SK-N-SH (cell line): ENCODE results near the gene GSC2. TPM values are rescaled to one million over a fixed set of nuclear protein-coding genes. Genes with fewer than 3 reads are reported as not detected.

Experiments
- CTCF ChIA-PET: fragments of 300-600, 350-600 bp; formaldehyde crosslinking; extraction: SDS; loops from one replicate; lab custom pipeline; 2021; lab: Yijun Ruan, JAX
- POLR2A ChIA-PET: fragments of 350-600 bp; sonication (Branson Sonifier 250); formaldehyde crosslinking; extraction: SDS; loops from one replicate; lab custom pipeline; 2020; ENCODE audit warnings: antibody characterized with exemption, inconsistent platforms; lab: Yijun Ruan, JAX
- DNase-seq: peaks from one replicate; pipeline ENCODE4 v3.0.0; 2012
- H2AFZ ChIP-seq: fragments of 200-600 bp; sonication (generic); 2 replicates; pipeline ENCODE4 v1.8.1; 2016; ENCODE audit warnings: antibody characterized with exemption, mild to moderate bottlenecking, low read depth
- H3F3A ChIP-seq: fragments of 200-600 bp; sonication (generic); replicated peaks from 2 replicates; pipeline ENCODE3; 2016; ENCODE audit warnings: antibody characterized with exemption, mild to moderate bottlenecking; ENCODE audit not compliant: insufficient read depth
- H3K27ac ChIP-seq, 2 experiments: fragments of 200-500 bp in 1 of 2; fragments of 200-600 bp in 1 of 2; sonication (Bioruptor generic) in 1 of 2; sonication (generic), shearing (Covaris generic) in 1 of 2; 2 replicates each; pipeline versions ENCODE4 v1.5.1 to v1.6.1; 2014 to 2016; ENCODE audit warnings: low read depth in 2 of 2, inconsistent platforms in 1 of 2, low read length in 1 of 2, mild to moderate bottlenecking in 1 of 2, mixed read lengths in 1 of 2
- H3K27me3 ChIP-seq: fragments of 200-600 bp; sonication (generic), shearing (Covaris generic); 2 replicates; pipeline ENCODE4 v1.6.1; 2016; ENCODE audit warnings: mixed run types; ENCODE audit not compliant: insufficient read depth
- H3K36me3 ChIP-seq, 2 experiments: fragments of 200-500 bp in 1 of 2; fragments of 200-600 bp in 1 of 2; sonication (Bioruptor generic) in 1 of 2; sonication (generic) in 1 of 2; replicated peaks in 1 of 2; 2 replicates each; pipeline versions ENCODE3 to v1.5.1; 2014 to 2016; ENCODE audit warnings: low read length in 1 of 2, mild to moderate bottlenecking in 1 of 2; ENCODE audit not compliant: insufficient read depth in 2 of 2, control insufficient read depth in 1 of 2
- H3K4me1 ChIP-seq, 2 experiments: fragments of 200-500 bp in 1 of 2; fragments of 200-600 bp in 1 of 2; sonication (Bioruptor generic) in 1 of 2; sonication (generic), shearing (Covaris generic) in 1 of 2; 2 replicates each; pipeline versions ENCODE4 v1.5.1 to v1.6.1; 2014 to 2016; ENCODE audit warnings: low read depth in 1 of 2, low read length in 1 of 2, mixed run types in 1 of 2; ENCODE audit not compliant: insufficient read depth in 2 of 2, control insufficient read depth in 1 of 2
- H3K4me2 ChIP-seq: fragments of 200-600 bp; sonication (generic), shearing (Covaris generic); 2 replicates; pipeline ENCODE4 v1.6.1; 2017; ENCODE audit warnings: mixed run types
- H3K4me3 ChIP-seq, 2 experiments: fragments of 200-500 bp in 1 of 2; fragments of 200-600 bp in 1 of 2; sonication (Bioruptor generic) in 1 of 2; sonication (generic), shearing (Covaris generic) in 1 of 2; 2 replicates each; pipeline versions ENCODE4 v1.5.1 to v1.8.1; 2014 to 2016; ENCODE audit warnings: low read depth in 2 of 2, inconsistent platforms in 1 of 2, low read length in 1 of 2, mild to moderate bottlenecking in 1 of 2, mixed read lengths in 1 of 2, moderate library complexity in 1 of 2
- H3K79me2 ChIP-seq: fragments of 200-600 bp; sonication (generic); 2 replicates; pipeline ENCODE4 v1.8.1; 2017; ENCODE audit warnings: mild to moderate bottlenecking; ENCODE audit not compliant: insufficient read depth
- H3K9ac ChIP-seq: fragments of 200-600 bp; sonication (generic); 2 replicates; pipeline ENCODE4 v1.6.1; 2017; ENCODE audit warnings: mixed run types
- H3K9me2 ChIP-seq: fragments of 200-600 bp; sonication (generic); 2 replicates; pipeline ENCODE4 v1.6.1; 2017; ENCODE audit warnings: mixed run types
- H3K9me3 ChIP-seq: fragments of 200-600 bp; sonication (generic); 2 replicates; pipeline ENCODE4 v1.6.1; 2017; ENCODE audit warnings: mixed run types, mild to moderate bottlenecking, moderate library complexity
- H4K20me1 ChIP-seq: fragments of 200-600 bp; sonication (generic); 2 replicates; pipeline ENCODE4 v1.6.1; 2017; ENCODE audit warnings: mild to moderate bottlenecking, mixed run types; ENCODE audit not compliant: insufficient read depth
- CHD2 ChIP-seq: fragments of 150-350 bp; IDR thresholded peaks from 2 replicates; pipeline ENCODE4 v1.6.1; 2018; ENCODE audit warnings: low read length; ENCODE audit not compliant: partially characterized antibody
- EZH2phosphoT487 ChIP-seq: fragments of 200-600 bp; sonication (generic); IDR thresholded peaks from 2 replicates; pipeline ENCODE4 v1.6.1; 2017; ENCODE audit warnings: low read depth, mixed run types, mild to moderate bottlenecking, antibody characterized with exemption, moderate library complexity, borderline replicate concordance
- FOXJ3 ChIP-seq: sonication (generic); formaldehyde crosslinking; IDR thresholded peaks from 2 replicates; pipeline ENCODE4 v1.5.1; 2020; ENCODE audit warnings: mild to moderate bottlenecking, missing genetic modification reagents
- FOXM1 ChIP-seq: IDR thresholded peaks from 2 replicates; pipeline ENCODE4 v1.4.0; 2012; ENCODE audit warnings: low read depth, mild to moderate bottlenecking
- GABPA ChIP-seq: IDR thresholded peaks from 2 replicates; pipeline ENCODE4 v1.4.0; 2012; ENCODE audit warnings: low read depth, mild to moderate bottlenecking
- GATA2 ChIP-seq: sonication (generic); formaldehyde crosslinking; IDR thresholded peaks from 2 replicates; pipeline ENCODE4 v1.5.0; 2020; ENCODE audit warnings: mild to moderate bottlenecking, missing genetic modification reagents
- MEF2A ChIP-seq: IDR thresholded peaks from 2 replicates; pipeline ENCODE4 v1.4.0; 2012; ENCODE audit warnings: low read depth, borderline replicate concordance
- NFIC ChIP-seq: IDR thresholded peaks from 2 replicates; pipeline ENCODE4 v1.4.0; 2012; ENCODE audit warnings: borderline replicate concordance
- NRF1 ChIP-seq: IDR thresholded peaks from 2 replicates; pipeline ENCODE4 v1.6.1; 2012; ENCODE audit warnings: low read depth, mild to moderate bottlenecking, low read length
- POLR2AphosphoS5 ChIP-seq: IDR thresholded peaks from 2 replicates; pipeline ENCODE4 v1.6.1; 2012; ENCODE audit warnings: low read depth, low read length
- REST ChIP-seq: IDR thresholded peaks from 2 replicates; pipeline ENCODE4 v1.6.1; 2012; ENCODE audit warnings: mild to moderate bottlenecking, low read depth, low read length, moderate library complexity
- RFX5 ChIP-seq: IDR thresholded peaks from 2 replicates; pipeline ENCODE4 v1.6.1; 2012; ENCODE audit warnings: mild to moderate bottlenecking, improper control_type of control experiment, low read length
- RXRA ChIP-seq: IDR thresholded peaks from 2 replicates; pipeline ENCODE4 v1.4.0; 2012; ENCODE audit warnings: low read depth, mild to moderate bottlenecking, borderline replicate concordance
- SIN3A ChIP-seq: IDR thresholded peaks from 2 replicates; pipeline ENCODE4 v1.6.1; 2012; ENCODE audit warnings: low read depth, mild to moderate bottlenecking, low read length, moderate library complexity, borderline replicate concordance
- TCF12 ChIP-seq: IDR thresholded peaks from 2 replicates; pipeline ENCODE4 v1.4.0; 2012
- USF1 ChIP-seq: IDR thresholded peaks from 2 replicates; pipeline ENCODE4 v1.4.0; 2012; ENCODE audit warnings: low read depth, borderline replicate concordance
- ZBTB33 ChIP-seq: IDR thresholded peaks from 2 replicates; pipeline ENCODE4 v1.4.0; 2012; ENCODE audit warnings: low read depth, borderline replicate concordance
- WGBS: methylation state at CpG from one replicate; pipeline ENCODE4 v1.1.6; 2017; ENCODE audit warnings: low lambda C conversion rate; 5-methylcytosine and 5-hydroxymethylcytosine counted together
- polyA plus RNA-seq, 3 experiments: library from polyadenylated mRNA; depleted of rRNA; stranded (reverse); fragments of >200 nt; gene quantifications; 2 replicates each; pipeline ENCODE4 v1.2.3, GENCODE V29; 2012

The GSC2 gene
- polyA plus RNA-seq, 1 of the 3 experiments (the other 2 are of a cell fraction) = not detected

- Histone ChIP-seq H3K27ac (no peak overlapping the region), H3K79me2 (no peaks in the 10 kb centered on the region), H3K9ac (no peak overlapping the region), H3K36me3 (peaks cover 0 to 4% of the 10 kb centered on the region in 2 experiments), H3K4me3 (no peak overlapping the region), H3F3A (peaks cover 4% of the 10 kb centered on the region), H3K9me2 (no peaks in the 10 kb centered on the region)
- ChIA-PET CTCF (interaction anchor here (1.3 to 1.5 kb wide), 2 partner anchors 104 to 108 kb away, joined by 3 to 5 read pairs; partner anchors contain the start of gene CLTCL1), POLR2A (no interaction called here)
- WGBS = no CpG with 5 or more reads among the region's 9 CpGs
- no peak for DNase-seq
- no peak for TF ChIP-seq RFX5
- TF ChIP-seq REST = no peak
- TF ChIP-seq NFIC = no peak
- no peak for TF ChIP-seq USF1
- no peak for TF ChIP-seq EZH2phosphoT487
- no peak for TF ChIP-seq RXRA
- no peak for TF ChIP-seq TCF12
- TF ChIP-seq CHD2 = no peak
- TF ChIP-seq FOXJ3 (CRISPR knock-in tag) = no peak
- TF ChIP-seq FOXM1 = no peak
- TF ChIP-seq MEF2A = no peak
- no peak for TF ChIP-seq POLR2AphosphoS5
- no peak for TF ChIP-seq GATA2 (CRISPR knock-in tag)
- no peak for TF ChIP-seq ZBTB33
- no peak for TF ChIP-seq GABPA
- no peak for TF ChIP-seq SIN3A
- no peak for TF ChIP-seq NRF1
- TF ChIP-seq, all 33 proteins: peak for 0
- no peak overlapping the region for H3K4me2 ChIP-seq
- H3K4me1 ChIP-seq = peaks cover 0 to 11% of the 10 kb centered on the region in 2 experiments; a peak in 1 of 4 replicates
- H4K20me1 ChIP-seq = no peaks in the 10 kb centered on the region
- no peak overlapping the region for H2AFZ ChIP-seq
- H3K27me3 ChIP-seq = no peaks in the 10 kb centered on the region
- no peaks in the 10 kb centered on the region for H3K9me3 ChIP-seq
Measured at GRCh38 chr22:19183216-19183615, 33.1 kb upstream of the GSC2 start.
